Activated CD4-positive, alpha-beta T cell treated with anti-CD3 and anti-CD28 coated beads, Interleukin-2, amount 10 ng/mL, durations not matched to agents 24 days and 14 days (primary cell): Measurements from ENCODE around the gene ATF1. TPM values are rescaled to one million over a fixed set of nuclear protein-coding genes. Genes with fewer than 3 reads are reported as not detected.

Experiments used
- total RNA-seq: library from RNA; stranded (reverse); gene quantifications from 2 replicates; pipeline ENCODE4 v1.2.3, GENCODE V29; 2022

ATF1 gene
- total RNA-seq, 1 donor from 2014 or later = 67.6 TPM

Other genes starting within 250 kb of the ATF1 start
- gene TMPRSS12, start 78.8 kb downstream of the ATF1 start, total RNA-seq = not detected in 2 replicates
- not detected in 2 replicates for gene HIGD1C, start 188.4 kb downstream of the ATF1 start, total RNA-seq